GM19463 (cell line): Measurements from ENCODE around the gene RCN2.
A peak's percentile ranks its signal among the peaks of the same experiment; 100 is the strongest.

ENCODE experiments used
- ATAC-seq: cut with Tn5 transposase; IDR thresholded peaks from one replicate; pipeline ENCODE4 v1.9.1; 2021; ENCODE audit warnings: mild to moderate bottlenecking, moderate library complexity; ENCODE audit not compliant: unreplicated experiment

The RCN2 gene

GRCh38 chr15:76993114-76993725 is 61.7 kb downstream of the RCN2 start:
- no peak for ATAC-seq

GRCh38 chr15:76994001-76994400 is 62.5 kb downstream of the RCN2 start:
- no peak for ATAC-seq

GRCh38 chr15:76994496-76994895 is 62.9 kb downstream of the RCN2 start:
- no peak for ATAC-seq

GRCh38 chr15:76994971-76995945 is 63.7 kb downstream of the RCN2 start, which contains the start of gene PSTPIP1:
TSS of gene PSTPIP1 (plus strand) at chr15:76995126. CDS start at chr15:76995574, 448 bp downstream.
- ATAC-seq = peak; percentile 62

- ATAC-seq = no peak
Measured at GRCh38 chr15:76996076-76996525, 64.6 kb downstream of the RCN2 start.

- ATAC-seq = no peak
Measured at GRCh38 chr15:76996526-76997401, 65.2 kb downstream of the RCN2 start.

GRCh38 chr15:76998663-76999285 is 67.2 kb downstream of the RCN2 start:
- no peak for ATAC-seq

GRCh38 chr15:76999996-77000395 is 68.4 kb downstream of the RCN2 start:
- no peak for ATAC-seq

- ATAC-seq = no peak
Measured at GRCh38 chr15:77001351-77001750, 69.8 kb downstream of the RCN2 start.

- ATAC-seq = no peak
Measured at GRCh38 chr15:77001966-77002365, 70.4 kb downstream of the RCN2 start.

GRCh38 chr15:77002436-77002835 is 70.9 kb downstream of the RCN2 start:
- no peak for ATAC-seq

GRCh38 chr15:77002954-77003912 is 71.7 kb downstream of the RCN2 start:
- peak; percentile 84 for ATAC-seq
